ENCODE results near the gene WDR11. TPM values are rescaled to one million over a fixed set of nuclear protein-coding genes. Genes with fewer than 3 reads are reported as not detected.

Gene WDR11
- total RNA-seq, 1 experiment from 2014 or later, result 48.7 TPM

DNA sequence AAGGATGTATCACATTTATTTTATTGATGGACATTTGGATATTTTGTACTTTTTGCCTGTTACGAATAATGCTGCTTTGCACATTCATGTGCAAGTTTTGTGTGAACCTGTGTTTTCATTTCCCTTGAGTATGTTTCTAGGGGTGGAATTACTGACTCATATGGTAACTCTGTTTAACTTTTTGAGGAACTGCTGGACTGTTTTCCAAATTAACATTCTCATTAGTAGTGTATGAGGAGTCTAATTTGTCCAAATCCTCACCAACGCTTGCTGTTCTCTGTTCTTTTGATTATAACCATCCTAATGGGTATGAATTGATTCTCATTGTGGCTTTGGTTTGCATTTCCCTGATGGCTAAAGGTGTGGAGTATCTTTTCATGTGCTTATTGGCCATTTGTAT is 3.2 kb downstream of the WDR11 start:
- Mint-ChIP-seq H3K9me3 (peaks cover 4 to 8% of the 10 kb centered on the region in 2 experiments; a peak in 3 of 5 replicates), H3K4me3 (no peak overlapping the region), H3K36me3 (ENCODE audit: insufficient read depth in 1 of 3, low read depth in 3 of 3) (peaks cover 24 to 41% (median 38%) of the 10 kb centered on the region in 3 experiments), H3K27me3 (ENCODE audit: low read depth) (no peaks in the 10 kb centered on the region), H3K27ac (no peak overlapping the region), H3K4me1 (peaks cover 19 to 20% of the 10 kb centered on the region in 2 experiments)
- Histone ChIP-seq H3K79me2 (ENCODE audit: insufficient read depth, low read length) (no peaks in the 10 kb centered on the region; the same call in 1 of the 2 replicates), H3T11ph (ENCODE audit: low read length) (no peak overlapping the region), H3K4me2 (ENCODE audit: insufficient read depth, insufficient read length, low read length) (no peak overlapping the region), H3K27me3 (ENCODE audit: insufficient read depth, low read length) (no peaks in the 10 kb centered on the region), H2BK120ac (ENCODE audit: low read depth, low read length, poor library complexity, severe bottlenecking) (no peak overlapping the region), H2BK5ac (ENCODE audit: insufficient read length, low read length) (no peak overlapping the region), H3K79me1 (ENCODE audit: insufficient read depth, low read depth, low read length, poor library complexity, severe bottlenecking) (no peaks in the 10 kb centered on the region), H2BK12ac (ENCODE audit: insufficient read length, low read depth, low read length) (no peak overlapping the region), H3K9me3 (ENCODE audit: control insufficient read depth, low read depth, low read length) (no peaks in the 10 kb centered on the region), H2BK20ac (ENCODE audit: low read depth, low read length, poor library complexity, severe bottlenecking) (no peak overlapping the region), H3K23me2 (ENCODE audit: insufficient read length, low read depth, low read length, poor library complexity, severe bottlenecking) (peaks cover 5% of the 10 kb centered on the region), H3K56ac (ENCODE audit: insufficient read length, low read depth, low read length) (no peak overlapping the region), H3K4me1 (ENCODE audit: insufficient read depth, low read length) (no peaks in the 10 kb centered on the region), H3K4ac (ENCODE audit: low read depth, low read length) (no peak overlapping the region), H4K5ac (ENCODE audit: insufficient read length, low read depth, low read length) (no peak overlapping the region), H4K91ac (ENCODE audit: insufficient read length, low read depth, low read length) (no peak overlapping the region), H2AFZ (ENCODE audit: low read length) (no peak overlapping the region), H3K23ac (ENCODE audit: insufficient read length, low read depth, low read length) (no peak overlapping the region), H3K18ac (ENCODE audit: insufficient read length, low read depth, low read length) (no peak overlapping the region), H4K8ac (replicated peaks; ENCODE audit: insufficient read length, low read depth, low read length) (no peak overlapping the region), H2BK15ac (ENCODE audit: low read depth, low read length) (no peak overlapping the region), H2AK5ac (ENCODE audit: insufficient read length, low read length) (no peak overlapping the region), H3K9ac (ENCODE audit: extremely low read depth, insufficient read length, low read length) (no peak overlapping the region), H3K14ac (ENCODE audit: insufficient read depth, low read length) (no peak overlapping the region), H3K27ac (ENCODE audit: insufficient read length, low read depth, low read length) (no peak overlapping the region), H4K20me1 (ENCODE audit: control insufficient read depth, insufficient read depth, insufficient read length) (no peaks in the 10 kb centered on the region)
- DNase-seq, result no peak
- no CpG with 5 or more reads among the region's 2 CpGs for WGBS (ENCODE audit: extremely low coverage, insufficient read length, low lambda C conversion rate)
- TF ChIP-seq, protein P1, sequence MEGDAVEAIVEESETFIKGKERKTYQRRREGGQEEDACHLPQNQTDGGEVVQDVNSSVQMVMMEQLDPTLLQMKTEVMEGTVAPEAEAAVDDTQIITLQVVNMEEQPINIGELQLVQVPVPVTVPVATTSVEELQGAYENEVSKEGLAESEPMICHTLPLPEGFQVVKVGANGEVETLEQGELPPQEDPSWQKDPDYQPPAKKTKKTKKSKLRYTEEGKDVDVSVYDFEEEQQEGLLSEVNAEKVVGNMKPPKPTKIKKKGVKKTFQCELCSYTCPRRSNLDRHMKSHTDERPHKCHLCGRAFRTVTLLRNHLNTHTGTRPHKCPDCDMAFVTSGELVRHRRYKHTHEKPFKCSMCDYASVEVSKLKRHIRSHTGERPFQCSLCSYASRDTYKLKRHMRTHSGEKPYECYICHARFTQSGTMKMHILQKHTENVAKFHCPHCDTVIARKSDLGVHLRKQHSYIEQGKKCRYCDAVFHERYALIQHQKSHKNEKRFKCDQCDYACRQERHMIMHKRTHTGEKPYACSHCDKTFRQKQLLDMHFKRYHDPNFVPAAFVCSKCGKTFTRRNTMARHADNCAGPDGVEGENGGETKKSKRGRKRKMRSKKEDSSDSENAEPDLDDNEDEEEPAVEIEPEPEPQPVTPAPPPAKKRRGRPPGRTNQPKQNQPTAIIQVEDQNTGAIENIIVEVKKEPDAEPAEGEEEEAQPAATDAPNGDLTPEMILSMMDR (conservative IDR thresholded peaks at IDR 0.05), result no peak
